GM18867 (cell line): ENCODE measurements around the gene CNPY4.
"Not testable (repeated sequence)": the region's sequence is repeated elsewhere in the genome, so short reads cannot be mapped to it uniquely, and the experiment has no call there.

Experiments
- ATAC-seq: cut with Tn5 transposase; IDR thresholded peaks from one replicate; pipeline ENCODE4 v1.9.1; 2021; ENCODE audit warnings: mild to moderate bottlenecking, moderate library complexity; ENCODE audit not compliant: unreplicated experiment

The CNPY4 gene

DNA sequence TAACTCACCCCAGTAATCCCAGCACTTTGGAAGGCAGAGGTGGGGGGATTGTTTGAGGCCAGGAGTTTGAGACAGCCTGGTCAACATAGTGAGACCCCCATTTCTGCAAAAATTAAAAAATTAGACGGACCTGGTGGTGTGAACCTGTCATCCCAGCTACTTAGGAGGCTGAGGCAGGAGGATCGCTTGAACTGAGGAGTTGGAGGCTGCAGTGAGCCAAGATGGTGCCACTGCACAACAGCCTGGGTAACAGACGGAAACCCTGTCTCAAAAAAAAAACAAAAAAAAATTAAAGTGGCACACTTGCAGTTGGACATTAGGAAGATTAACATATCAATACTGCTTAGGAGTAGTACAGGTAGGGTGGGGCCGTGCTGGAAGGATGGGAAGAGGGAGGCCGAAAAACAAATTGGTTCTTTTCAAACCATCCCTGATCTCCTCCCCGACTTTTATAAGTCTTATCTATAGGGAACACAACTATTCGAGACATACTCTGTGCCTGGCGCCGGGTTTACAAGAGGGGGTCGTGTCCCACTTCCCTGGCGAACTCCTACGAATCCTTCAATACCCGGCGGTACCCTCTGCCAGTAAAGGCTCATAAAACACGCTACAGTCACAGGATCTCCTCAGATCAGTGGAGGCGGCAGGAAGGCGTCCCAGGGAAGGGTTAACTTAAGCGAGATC, 904 bp upstream of the CNPY4 start:
- no peak for ATAC-seq

DNA sequence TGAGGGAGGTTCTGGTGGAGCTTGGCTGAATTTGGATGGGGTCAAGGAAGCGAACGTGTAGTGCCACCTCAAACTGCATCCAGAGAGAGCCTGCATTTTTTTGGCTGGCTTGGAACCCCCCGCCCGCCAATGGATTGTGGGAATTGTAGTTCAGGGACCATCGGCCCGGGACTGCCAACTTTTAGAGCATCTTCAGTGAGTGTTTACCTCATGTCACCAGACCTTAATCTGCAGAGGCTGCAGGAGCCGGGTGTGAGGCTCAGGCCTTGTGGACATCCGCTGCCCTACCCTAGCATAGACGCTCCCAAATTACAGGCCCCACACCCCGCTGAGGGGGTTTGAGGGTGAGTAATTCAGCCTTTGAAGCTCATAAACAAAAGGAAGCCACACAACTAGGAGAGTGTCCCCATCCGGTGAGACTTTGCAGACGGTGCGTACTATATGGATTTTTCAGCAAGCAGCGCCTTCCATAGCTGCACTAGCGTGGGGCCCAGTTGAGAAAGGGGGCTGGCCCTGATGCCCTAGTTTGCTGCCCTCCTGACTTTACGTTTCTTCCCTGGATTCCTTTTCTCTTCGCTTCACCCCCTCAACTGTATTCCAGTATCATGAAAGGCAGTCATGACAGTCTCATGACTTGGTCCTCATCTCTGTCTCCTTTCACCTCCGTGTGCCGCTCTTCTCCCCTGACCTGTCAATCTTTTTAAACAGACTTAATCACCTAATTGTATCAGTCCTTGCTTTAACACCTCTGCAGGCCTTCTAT, 717 bp downstream of the CNPY4 start:
- peak; percentile 33 for ATAC-seq

DNA sequence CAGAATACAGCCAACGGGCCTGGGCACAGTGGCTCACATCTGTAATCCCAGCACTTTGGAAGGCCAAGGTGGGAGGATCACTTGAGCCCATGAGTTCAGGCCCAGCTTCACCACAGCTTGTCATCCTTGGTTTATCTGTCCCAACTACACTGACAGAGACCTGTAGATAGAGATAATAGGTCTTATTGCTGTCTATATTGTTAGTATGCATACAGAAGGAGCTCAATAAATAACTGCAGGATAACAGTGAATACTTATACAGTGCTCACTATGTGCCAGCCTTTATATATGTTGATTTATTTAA, 1.3 kb downstream of the CNPY4 start:
- ATAC-seq, result no peak

DNA sequence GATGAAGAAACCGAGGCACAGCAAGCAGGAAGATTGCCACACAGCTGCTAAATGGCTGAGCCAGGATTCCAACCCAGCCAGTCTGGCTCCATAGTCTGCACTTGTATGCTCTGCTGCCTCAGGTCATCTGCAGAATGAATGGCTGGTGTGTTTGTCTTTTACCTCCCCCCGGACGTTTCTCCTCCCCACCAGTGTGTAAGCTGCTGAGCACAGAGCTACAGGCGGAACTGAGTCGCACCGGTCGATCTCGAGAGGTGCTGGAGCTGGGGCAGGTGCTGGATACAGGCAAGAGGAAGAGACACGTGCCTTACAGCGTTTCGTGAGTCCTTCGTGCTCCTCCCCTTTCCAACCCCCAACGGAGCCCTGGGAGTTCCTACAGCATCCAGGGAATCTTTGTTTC, 2.6 kb downstream of the CNPY4 start:
- ATAC-seq, result no peak

DNA sequence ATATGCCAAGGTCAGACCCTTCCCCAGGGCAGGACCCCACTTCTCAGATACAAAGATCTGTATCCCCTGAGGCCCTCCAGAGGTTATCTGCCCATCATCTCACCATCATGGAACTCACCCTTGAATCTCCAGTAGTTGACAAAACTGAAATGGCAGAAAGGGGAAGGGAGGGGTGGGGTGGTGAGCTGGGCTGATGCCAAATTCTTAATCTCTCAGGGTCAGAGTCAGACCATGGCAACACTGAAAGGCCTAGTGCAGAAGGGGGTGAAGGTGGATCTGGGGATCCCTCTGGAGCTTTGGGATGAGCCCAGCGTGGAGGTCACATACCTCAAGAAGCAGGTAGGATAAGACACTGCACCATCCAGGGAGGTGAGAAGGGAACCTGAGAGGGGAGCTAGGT, 3.1 kb downstream of the CNPY4 start:
- no peak for ATAC-seq

DNA sequence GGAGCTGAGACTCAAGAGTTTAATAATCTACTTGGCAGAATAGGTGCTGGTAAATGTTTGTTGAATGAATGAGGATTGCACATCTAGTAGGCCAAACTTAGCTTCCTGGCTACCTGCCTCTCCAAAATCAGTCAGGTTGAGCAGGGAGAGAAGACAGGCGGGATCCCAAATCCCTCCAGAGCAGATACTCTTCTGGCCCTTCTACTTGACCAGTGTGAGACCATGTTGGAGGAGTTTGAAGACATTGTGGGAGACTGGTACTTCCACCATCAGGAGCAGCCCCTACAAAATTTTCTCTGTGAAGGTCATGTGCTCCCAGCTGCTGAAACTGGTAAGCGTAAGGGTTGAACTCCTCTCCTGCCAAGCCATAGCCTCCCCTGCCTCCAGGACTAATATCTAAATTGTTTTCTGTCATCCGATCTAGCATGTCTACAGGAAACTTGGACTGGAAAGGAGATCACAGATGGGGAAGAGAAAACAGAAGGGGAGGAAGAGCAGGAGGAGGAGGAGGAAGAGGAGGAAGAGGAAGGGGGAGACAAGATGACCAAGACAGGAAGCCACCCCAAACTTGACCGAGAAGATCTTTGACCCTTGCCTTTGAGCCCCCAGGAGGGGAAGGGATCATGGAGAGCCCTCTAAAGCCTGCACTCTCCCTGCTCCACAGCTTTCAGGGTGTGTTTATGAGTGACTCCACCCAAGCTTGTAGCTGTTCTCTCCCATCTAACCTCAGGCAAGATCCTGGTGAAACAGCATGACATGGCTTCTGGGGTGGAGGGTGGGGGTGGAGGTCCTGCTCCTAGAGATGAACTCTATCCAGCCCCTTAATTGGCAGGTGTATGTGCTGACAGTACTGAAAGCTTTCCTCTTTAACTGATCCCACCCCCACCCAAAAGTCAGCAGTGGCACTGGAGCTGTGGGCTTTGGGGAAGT, 5.1 kb downstream of the CNPY4 start:
- no peak for ATAC-seq

DNA sequence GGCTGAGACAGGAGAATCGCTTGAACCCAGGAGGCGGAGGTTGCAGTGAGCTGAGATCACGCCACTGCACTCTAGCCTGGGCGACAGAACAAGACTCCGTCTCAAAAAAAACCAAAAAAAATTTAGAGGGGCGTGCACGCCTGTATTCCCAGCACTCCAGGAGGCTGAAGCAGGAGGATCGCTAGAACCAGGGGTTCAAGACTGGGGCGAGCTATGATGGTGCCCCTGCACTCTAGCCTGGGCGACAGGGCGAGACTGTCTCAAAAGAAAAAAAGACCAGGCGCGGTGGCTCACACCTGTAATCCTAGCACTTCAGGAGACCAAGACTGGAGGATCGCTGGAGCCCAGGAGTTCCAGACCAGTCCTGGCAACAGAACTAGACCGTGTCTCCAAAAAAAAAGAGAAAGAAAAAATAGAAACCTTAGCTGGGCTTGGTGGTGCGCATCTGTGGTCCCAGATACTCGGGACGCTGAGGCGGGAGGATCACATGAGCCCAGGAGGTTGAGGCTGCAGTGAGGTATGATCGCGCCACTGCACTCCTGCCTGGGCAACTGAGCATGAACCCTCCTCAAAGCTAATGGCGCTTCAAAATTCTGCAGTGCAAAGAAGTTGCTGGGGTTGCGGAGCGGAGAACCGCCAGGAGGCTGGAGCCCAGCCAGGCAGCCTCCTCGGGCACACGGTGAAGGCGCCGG, 7.0 kb downstream of the CNPY4 start:
- ATAC-seq, result no peak

DNA sequence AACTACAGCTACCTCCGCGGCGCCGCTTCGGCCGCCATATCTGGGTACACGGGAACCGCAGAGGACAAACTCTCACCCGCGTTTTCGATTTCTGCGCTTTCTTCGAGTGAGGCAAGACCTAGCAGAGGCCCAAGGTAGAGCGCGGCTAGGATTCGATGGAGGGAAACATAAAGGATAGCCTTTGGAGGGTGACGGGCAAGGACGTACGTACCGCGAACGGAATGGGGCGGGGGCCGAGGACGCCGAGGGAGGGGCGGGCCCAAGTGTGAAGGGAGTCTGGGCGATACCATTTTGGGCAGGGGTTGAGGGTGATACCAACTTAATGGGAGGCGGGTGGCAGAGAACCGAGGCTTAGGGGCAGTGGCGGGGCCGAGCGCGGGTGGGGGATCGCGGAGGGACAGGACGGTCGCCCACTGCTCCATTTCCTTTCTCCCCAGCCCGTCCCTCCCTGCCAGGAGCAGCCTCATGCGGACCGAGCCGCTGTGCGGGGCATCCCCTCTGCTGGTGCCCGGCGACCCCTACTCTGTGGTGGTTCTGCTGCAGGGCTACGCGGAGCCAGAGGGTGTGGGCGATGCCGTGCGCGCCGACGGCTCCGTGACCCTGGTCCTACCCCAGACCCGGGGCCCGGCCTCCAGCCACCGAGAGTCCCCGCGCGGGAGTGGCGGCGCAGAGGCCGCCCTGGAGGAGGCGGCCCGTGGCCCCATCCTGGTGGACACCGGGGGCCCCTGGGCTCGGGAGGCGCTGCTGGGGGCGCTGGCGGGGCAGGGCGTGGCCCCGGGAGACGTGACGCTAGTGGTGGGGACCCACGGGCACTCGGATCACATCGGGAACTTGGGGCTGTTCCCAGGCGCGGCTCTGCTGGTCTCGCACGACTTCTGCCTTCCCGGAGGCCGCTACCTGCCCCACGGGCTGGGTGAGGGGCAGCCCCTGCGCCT, 7.8 kb downstream of the CNPY4 start, which contains the start of gene MBLAC1:
TSS of gene MBLAC1 (plus strand) at position 37 of the 935 bp plus-strand sequence. CDS start at position 466, 429 bp downstream.
- peak; percentile 69 for ATAC-seq

DNA sequence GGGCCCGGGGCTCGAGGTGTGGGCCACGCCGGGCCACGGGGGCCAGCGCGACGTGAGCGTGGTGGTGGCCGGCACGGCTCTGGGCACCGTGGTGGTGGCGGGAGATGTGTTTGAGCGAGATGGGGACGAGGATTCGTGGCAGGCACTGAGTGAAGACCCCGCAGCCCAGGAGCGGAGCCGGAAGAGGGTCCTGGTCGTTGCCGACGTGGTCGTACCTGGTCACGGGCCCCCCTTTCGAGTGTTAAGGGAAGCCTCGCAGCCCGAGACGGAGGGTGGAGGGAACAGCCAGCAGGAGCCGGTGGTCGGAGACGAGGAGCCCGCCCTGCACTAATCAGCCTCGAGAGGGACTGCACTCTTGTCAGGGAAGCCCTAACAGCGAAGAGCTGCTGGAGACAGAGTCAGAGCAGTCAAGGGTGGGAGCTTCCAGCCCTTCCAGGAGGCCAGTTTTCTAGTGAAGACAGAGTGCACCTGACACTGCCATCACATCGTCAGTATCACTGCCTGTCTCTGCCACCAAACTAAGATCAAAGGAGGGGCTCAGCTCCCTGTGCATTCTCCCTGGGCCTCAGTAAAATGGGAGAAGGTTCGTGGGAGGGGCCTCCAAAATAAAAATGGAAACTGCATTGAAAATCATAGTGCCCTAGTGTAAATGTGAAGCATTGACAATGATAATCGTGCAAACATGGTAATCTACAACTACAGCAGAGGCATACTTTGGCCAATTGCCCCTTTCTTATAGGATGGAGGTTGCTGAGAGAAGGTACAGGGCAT, 8.6 kb downstream of the CNPY4 start:
- no peak for ATAC-seq

DNA sequence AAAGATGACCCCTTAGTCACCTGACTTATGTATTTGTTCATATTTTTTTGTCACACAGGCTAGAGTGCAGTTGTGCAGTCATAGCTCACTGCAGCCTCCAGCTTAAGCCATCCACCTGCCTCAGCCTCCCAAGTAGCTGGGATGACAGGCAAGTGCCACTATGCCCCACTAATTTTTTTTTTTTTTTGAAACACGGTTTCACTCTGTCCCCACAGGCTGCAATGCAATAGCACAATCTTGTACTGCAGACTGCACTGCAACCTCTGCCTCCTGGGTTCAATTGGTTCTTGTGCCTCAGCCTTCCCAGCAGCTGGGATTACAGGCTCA, 9.2 kb downstream of the CNPY4 start:
- ATAC-seq, result no peak

DNA sequence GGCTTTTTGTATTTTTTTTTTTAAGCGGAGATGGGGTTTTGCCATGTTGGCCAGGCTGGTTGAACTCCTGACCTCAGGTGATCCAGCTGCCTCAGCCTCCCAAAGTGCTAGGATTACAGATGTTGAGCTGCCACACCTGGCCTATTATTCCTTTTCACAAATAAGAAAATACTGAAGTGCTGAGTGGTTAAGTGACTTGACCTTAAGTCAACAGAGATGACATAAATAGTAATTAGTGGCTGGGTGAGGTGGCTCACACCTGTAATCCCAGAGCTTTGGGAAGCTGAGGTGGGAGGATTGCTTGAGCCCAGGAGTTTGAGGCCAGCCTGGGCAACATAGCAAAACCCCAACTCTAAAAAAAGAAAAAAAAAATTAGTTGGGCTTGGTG, 10.8 kb downstream of the CNPY4 start:
- not testable (repeated sequence) for ATAC-seq

DNA sequence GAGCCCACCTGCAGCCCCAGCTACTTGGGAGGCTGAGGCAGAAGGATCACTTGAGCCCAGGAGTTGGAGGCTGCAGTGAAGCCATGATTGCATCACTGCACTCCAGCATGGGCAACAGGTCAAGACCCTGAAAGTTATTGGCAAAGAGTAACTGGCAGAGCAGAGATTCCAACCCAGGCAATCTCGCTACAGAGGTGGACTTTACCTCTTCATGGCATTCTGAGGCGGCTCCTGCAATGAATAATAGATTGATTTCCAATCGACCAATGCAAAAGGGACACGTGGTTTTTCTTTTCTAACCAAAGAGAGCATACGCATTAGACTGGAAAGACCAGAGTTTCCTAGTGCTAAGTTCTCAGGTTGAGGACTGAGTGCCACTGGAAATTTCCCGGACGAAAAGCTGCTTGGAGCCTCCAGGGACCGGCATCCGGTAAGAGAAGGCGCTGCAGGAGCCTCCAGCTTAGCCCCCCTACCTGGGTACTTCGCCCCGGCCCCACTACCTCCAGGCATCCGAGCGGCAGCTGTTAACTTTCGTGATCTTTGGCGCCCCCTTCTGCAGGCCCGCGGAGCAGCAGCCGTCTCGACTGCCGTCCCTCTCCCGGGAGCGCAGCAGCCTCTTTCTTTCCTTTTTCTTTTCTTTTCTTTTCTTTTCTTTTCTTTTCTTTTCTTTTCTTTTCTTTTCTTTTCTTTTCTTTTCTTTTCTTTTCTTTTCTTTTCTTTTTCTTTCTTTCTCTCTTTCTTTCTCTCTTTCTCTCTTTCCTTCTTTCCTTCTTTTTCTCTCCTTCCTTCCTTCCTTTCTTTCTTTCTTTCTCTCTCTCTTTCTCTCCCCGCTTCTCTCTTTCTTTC, 11.4 kb downstream of the CNPY4 start:
- no peak for ATAC-seq

DNA sequence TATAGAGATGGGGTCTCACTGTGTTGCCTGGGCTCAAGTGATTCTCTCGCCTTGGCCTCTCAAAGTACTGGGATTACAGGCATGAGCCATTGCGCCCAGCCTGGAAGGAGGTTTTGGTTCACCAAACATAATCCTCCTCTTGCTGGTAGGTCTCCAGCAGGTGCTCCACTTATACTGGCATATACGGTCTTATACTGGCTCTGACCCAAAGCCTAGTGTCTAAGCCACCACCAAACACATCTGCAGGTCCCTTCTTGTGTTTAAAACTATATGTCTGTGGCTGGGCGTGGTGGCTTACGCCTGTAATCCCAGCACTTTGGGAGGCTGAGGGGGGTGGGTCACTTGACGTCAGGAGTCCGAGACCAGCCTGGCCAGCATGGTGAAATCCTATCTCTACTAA, 12.7 kb downstream of the CNPY4 start:
- ATAC-seq, result no peak

DNA sequence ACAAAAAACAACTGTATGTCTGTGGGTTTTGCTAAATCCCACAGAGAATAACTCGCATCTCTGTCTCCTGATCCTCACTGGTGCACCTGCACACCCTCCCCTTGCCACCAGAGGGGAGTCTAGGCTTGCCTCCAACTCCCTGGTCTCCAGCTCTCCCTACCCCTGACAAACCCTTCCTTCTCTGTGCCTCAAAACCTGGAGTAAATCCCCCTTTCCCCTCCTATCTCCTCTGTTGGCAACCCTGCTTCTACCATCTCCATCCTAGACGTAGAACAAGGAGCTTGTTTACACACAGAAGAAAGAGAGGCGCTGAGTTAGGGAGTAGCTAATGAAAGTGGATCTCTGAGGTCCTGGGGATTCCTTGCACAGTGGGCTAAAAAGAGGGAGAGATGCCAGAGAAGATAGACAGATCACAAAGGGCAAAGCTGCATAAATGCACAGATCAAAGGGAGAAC, 13.3 kb downstream of the CNPY4 start:
- ATAC-seq, result peak; percentile 72

DNA sequence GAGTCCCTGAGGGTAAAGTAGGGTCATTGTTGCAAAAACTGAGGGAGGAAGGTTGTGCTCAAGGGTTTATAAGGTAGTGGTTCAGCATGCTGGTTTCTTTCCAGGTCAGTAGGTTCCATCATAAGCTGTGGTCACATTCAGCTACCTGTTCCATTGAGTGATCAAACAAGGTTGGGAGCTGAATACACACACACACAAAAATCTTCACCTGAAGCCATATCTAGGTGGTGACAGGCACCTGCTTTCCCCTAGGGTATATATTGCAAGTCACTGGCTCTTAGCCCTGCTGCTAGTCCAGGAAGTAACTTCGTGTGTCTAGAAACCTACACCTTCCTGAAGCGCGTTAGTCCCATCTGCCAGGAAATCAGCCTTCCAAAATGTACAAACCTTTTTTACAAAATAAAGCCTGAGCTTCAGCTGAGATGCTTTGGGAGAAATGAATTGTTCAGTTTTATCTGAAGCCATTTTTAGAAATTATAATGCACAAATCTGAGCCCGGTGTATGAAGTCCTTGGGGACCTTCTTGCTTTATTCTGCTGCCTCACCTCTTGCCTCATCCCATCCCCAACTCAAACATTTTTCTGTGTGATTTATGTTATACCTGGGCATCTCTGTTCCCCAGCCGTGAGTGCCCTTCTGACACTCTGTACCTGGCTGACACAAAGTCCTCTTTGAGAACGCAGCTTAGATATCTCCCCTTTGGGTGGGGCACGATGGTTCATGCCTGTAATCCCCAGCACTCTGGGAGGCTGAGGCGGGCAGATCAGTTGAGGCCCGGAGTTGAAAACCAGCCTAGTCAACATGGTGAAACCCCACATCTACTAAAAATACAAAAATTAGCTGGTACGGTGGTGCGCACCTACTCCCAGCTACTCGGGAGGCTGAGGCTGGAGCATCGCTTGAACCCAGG, 18.7 kb downstream of the CNPY4 start:
- ATAC-seq, result no peak

DNA sequence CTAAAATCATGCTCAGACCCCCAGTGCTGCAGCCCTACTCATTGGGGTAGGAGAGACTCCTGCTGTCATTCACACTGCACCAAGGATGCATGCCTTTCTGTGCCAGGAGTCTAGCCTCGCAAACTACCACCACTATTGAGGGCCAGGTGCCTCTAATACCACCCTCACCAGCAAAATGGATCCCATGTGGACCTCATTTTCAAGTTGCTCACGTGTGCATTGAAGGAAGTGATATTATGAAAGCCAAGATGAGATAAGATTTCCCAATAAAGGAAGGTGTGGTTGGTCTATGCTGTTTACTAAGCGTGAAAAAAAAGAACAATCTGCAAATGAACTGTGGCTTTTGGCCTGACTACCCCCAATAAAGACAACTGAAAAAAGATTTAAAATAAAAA, 22.1 kb downstream of the CNPY4 start:
- ATAC-seq, result no peak

DNA sequence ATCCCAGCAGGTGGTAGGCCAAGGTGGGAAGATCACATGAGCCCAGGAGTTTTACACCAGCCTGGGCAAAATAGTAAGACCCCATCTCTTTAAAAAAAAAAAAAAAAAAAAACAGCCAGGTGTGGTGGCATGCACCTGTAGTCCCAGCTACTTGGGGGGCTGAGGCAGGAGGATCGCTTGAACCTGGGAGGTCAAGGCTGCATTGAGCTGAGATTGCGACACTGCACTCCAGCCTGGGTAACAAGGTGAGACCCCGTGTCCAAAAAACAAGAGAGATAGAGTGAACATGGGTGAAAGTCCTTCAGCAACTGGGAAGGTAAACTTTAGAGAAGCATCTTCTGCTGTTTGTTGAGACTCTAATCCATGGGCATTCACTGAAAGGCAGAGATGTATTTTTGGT, 23.0 kb downstream of the CNPY4 start:
- ATAC-seq, result no peak
